GM12865 (cell line): ENCODE data around the gene RET.

Experiments used
- DNase-seq: peaks from one replicate; pipeline ENCODE4 v3.0.0; 2010; ENCODE audit warnings: low read depth
- H3K4me3 ChIP-seq: 2 replicates; pipeline ENCODE4 v1.5.1; 2011; ENCODE audit warnings: mild to moderate bottlenecking, low read depth, low read length, control low read depth
- TF ChIP-seq, protein P1 (sequence below): IDR thresholded peaks from 2 replicates; pipeline ENCODE4 v1.5.1; 2011; ENCODE audit warnings: low read length, control low read depth, low read depth, inconsistent platforms; ENCODE audit not compliant: insufficient read depth; ENCODE audit errors: missing control alignments

Gene RET

DNA sequence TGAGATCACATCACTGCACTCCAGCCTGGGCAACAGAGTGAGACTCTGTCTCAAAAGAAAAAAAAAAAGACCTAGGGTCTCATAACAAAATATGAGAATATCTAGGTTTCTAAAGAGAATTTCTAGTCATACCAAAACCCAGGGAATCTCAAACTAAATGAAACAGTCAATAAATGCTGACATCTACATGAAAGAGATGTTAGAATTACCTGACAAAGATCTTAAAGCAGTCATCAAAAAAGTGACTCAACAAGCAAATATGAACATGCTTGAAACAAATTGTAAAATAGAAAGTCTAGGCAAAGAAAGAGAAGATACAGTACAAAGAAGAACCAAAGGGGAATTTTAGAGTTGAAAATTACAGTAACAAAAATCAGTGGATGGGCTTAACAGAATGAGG, 26.9 kb upstream of the RET start:
- no peak for DNase-seq
- H3K4me3 ChIP-seq = no peak overlapping the region
- TF ChIP-seq, protein P1, sequence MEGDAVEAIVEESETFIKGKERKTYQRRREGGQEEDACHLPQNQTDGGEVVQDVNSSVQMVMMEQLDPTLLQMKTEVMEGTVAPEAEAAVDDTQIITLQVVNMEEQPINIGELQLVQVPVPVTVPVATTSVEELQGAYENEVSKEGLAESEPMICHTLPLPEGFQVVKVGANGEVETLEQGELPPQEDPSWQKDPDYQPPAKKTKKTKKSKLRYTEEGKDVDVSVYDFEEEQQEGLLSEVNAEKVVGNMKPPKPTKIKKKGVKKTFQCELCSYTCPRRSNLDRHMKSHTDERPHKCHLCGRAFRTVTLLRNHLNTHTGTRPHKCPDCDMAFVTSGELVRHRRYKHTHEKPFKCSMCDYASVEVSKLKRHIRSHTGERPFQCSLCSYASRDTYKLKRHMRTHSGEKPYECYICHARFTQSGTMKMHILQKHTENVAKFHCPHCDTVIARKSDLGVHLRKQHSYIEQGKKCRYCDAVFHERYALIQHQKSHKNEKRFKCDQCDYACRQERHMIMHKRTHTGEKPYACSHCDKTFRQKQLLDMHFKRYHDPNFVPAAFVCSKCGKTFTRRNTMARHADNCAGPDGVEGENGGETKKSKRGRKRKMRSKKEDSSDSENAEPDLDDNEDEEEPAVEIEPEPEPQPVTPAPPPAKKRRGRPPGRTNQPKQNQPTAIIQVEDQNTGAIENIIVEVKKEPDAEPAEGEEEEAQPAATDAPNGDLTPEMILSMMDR = no peak

DNA sequence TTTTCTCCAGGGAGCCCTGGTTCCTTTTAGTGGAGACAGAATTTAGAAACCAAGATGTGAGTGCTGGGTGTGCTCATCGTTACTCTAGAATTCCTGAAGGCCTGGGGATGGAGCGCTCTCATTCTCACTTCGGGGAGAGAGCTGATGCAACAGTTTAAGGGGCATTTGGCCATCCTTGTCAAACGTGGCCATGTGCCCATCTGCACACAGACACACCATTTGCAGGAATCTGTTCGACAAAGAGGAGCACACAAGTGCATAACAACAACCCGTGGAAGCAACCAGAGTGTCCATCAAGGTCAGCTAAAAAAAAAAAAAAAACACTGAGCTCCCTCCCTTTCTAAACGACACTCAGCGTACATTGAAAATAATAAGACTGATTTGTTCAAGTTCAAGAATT, 23.0 kb upstream of the RET start:
- no peak for DNase-seq
- TF ChIP-seq, protein P1 = no peak
- H3K4me3 ChIP-seq = no peak overlapping the region

DNA sequence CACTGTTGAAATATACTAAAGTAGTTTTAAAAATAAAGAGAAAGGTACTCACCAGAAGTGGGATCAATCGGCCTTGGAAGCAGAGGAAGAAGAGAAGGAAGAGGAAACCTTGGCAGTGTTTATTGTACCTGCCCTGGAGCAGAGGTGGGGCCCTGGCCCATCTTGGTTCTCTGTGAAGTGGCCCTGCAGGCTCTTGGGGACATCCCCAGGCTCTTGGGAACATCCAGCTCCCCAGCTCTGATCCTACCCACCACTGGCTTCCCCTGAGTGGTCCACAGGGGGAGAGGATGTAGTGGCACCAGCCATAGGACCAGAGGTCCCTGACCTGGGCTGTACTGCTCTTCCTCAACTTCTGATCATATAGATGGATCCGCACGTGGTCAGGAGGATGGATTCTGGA, 22.3 kb upstream of the RET start:
- DNase-seq = no peak
- H3K4me3 ChIP-seq = no peak overlapping the region
- TF ChIP-seq, protein P1 = no peak

DNA sequence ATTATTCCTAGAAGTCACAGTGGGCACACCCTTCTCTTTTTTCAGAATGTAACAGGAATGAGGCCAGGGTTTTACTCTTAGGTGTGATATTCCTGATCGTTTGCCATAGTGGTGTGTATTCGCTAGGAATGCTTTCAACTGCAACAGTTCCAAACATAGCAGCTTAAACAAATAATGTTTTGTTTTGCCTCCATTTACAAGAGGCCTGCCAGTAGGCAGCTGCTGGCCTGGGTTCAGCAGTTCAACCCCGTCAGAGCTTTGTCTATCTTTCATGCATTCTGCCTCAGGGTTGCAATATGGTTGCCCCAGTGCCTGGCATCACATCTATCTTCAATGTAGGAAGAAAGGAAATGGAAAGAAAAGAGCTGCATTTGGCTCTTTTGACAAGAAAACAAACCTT, 21.7 kb upstream of the RET start:
- H3K4me3 ChIP-seq = no peak overlapping the region
- TF ChIP-seq, protein P1 = no peak
- DNase-seq = no peak

DNA sequence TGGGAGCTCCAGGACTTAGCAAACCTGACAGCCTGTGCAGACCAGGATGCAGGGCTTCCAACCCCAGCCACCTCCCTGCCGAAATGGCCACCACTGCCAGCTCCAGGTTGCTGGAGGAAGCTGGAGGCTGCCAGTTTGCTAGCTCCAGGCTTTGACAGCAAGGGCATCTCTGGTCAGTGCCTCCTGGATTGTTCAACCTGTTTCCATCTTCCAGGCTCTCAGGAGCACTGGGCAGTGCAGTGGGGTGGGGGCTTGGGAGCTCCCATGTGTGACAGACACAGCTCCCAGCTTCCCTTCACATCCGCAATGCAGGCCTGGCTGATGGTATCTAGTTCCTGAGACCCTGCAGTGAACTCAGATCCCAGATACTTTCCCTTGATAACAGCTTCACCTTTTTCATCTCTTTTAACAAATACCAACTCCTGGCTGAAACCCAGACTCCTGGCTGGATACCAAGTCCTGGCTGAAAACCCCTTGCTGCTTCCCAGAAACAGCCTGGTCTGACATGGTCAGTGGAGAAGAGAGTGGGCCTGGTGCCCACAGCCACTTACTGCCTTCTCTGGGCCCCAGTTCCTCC, 20.8 kb upstream of the RET start:
- DNase-seq = no peak
- TF ChIP-seq, protein P1 = no peak
- H3K4me3 ChIP-seq = no peak overlapping the region

DNA sequence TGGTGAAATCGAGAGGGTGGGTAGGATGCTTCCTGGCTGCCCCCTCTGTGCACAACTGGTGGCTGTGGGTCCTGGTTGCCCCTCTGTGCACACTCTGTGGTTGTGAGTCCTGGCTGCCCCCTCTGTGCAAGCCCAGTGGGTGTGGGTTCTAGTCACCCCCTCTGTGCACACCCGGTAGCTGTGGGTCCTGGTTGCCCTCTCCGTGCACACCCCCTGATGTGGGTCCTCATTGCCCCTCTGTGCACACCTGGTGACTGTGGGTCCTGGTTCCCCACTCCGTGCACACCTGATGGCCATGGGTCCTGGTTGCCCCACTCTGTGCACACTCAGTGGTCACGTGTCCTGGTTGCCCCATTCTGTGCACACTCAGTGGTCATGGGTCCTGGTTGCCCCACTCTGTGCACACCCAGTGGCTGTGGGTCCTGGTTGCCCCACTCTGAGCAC, 20.3 kb upstream of the RET start:
- DNase-seq = no peak
- TF ChIP-seq, protein P1 = no peak
- no peak overlapping the region for H3K4me3 ChIP-seq

DNA sequence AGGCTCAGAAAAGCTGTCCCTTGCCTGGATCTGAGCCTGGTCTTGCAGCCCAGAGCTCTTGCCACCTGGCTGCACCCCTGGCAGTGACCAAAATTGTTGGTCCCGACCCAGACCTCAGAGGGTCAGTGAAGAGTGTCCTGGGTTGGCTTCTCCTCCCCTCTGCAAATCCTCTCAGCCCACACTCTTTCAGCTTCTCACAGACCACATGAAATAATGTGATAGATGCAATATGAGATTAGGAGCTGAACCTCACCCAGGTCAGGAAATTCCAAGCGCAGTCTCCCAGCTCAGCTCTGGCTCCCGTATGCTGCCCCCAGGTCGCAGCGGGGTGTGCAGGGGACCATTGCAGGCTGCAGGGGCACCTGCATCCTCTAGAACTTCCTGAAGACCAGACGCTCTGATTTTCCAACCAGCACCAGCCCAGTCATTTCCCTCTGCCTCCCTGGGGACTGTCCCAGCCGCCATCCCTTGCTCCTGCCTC, 19.6 kb upstream of the RET start:
- no peak for DNase-seq
- TF ChIP-seq, protein P1 = no peak
- H3K4me3 ChIP-seq = no peak overlapping the region
